Esophagus squamous epithelium (tissue), 5 donors: ENCODE results near the gene HEYL. TPM values are rescaled to one million over a fixed set of nuclear protein-coding genes. Genes with fewer than 3 reads are reported as not detected.

Source experiments
- DNase-seq: peaks from one replicate; lab custom pipeline; 2025; lab: John Stamatoyannopoulos, UW
- H3K27ac ChIP-seq, 4 donors: fragments of 200-600 bp; sonication (generic); one replicate each; pipeline ENCODE4 v1.5.1; 2016 to 2019; ENCODE audit warnings: mild to moderate bottlenecking in 1 of 4
- H3K27me3 ChIP-seq, 4 donors: fragments of 200-600 bp; sonication (generic); 1 replicate in 3 of 4; 2 replicates in 1 of 4; pipeline versions ENCODE4 v1.5.1 to v1.6.0; 2017 to 2021; ENCODE audit warnings: antibody characterized with exemption in 1 of 4
- H3K36me3 ChIP-seq, 3 donors: fragments of 200-600 bp; sonication (generic); one replicate each; pipeline ENCODE4 v1.5.1; 2016 to 2019
- H3K4me1 ChIP-seq, 3 donors: fragments of 200-600 bp; sonication (generic); one replicate each; pipeline ENCODE4 v1.5.1; 2017 to 2019
- H3K4me3 ChIP-seq, 4 donors: fragments of 200-600 bp; sonication (generic); 1 replicate in 3 of 4; 2 replicates in 1 of 4; pipeline ENCODE4 v1.5.1; 2016 to 2019; ENCODE audit warnings: mild to moderate bottlenecking in 2 of 4, moderate library complexity in 1 of 4
- H3K9me3 ChIP-seq, 3 donors: fragments of 200-600 bp; sonication (generic); one replicate each; pipeline ENCODE4 v1.5.1; 2016 to 2019
- CTCF ChIP-seq, 6 experiments: fragments of 450-650 bp in 4 of 6; fragments of 200-600 bp in 2 of 6; sonication (generic) in 2 of 6; IDR thresholded peaks; one replicate each; pipeline ENCODE4 v1.5.1; 2016 to 2019; ENCODE audit warnings: antibody characterized with exemption in 6 of 6, mild to moderate bottlenecking in 4 of 6, moderate library complexity in 4 of 6
- POLR2A ChIP-seq, 4 donors: fragments of 450-650 bp; IDR thresholded peaks; one replicate each; pipeline ENCODE4 v1.6.1; 2017; ENCODE audit warnings: antibody characterized with exemption in 4 of 4, mild to moderate bottlenecking in 4 of 4, moderate library complexity in 3 of 4
- WGBS, 2 donors: methylation state at CpG; one replicate each; pipeline ENCODE4 v1.1.5; 2018; 5-methylcytosine and 5-hydroxymethylcytosine counted together
- intact Hi-C: fragments of 100-400 bp; cut with DNase I; formaldehyde crosslinking; loops from one replicate; pipeline ENCODE4 v1.15.0; 2022
- total RNA-seq, 4 donors: library from RNA; depleted of rRNA; stranded (reverse); fragments of >200 nt; gene quantifications; one replicate each; pipeline ENCODE4 v1.1.0, GENCODE V29; 2016
- donor health status: DM: yes; HTN: yes; CAD: no.

Gene HEYL
- total RNA-seq, 4 donors from 2014 or later: 0.45 to 1.2 (median 0.77) TPM

- Histone ChIP-seq H3K27ac (peak overlapping the region in 1 of 4 donors; percentile 51), H3K4me1 (peaks cover 2 to 11% (median 5%) of the 10 kb centered on the region in 3 donors), H3K9me3 (no peaks in the 10 kb centered on the region), H3K27me3 (peaks cover 0 to 93% (median 0%) of the 10 kb centered on the region in 4 donors), H3K4me3 (peak overlapping the region in 1 of 4 donors; percentile 22), H3K36me3 (no peaks in the 10 kb centered on the region)
- no peak for DNase-seq
- intact Hi-C loops: no loop called here
- TF ChIP-seq CTCF (IDR thresholded peaks at IDR 0.05) (no peak), POLR2A (IDR thresholded peaks at IDR 0.05) (no peak)
- 80 to 100% methylated on average over 1 of the region's 13 CpGs for WGBS, 2 donors
Measured at GRCh38 chr1:39684313-39684664, 44.8 kb upstream of the HEYL start.

- peak overlapping the region in 2 of 4 donors; percentile 25 to 51 for H3K27ac ChIP-seq
- intact Hi-C loops: no loop called here
- peaks cover 2 to 11% (median 5%) of the 10 kb centered on the region in 3 donors for H3K4me1 ChIP-seq
- H3K36me3 ChIP-seq: no peaks in the 10 kb centered on the region
- TF ChIP-seq POLR2A (IDR thresholded peaks at IDR 0.05): no peak
- TF ChIP-seq CTCF (IDR thresholded peaks at IDR 0.05): no peak
- 19 to 29% methylated on average over 14 to 15 of the region's 62 CpGs for WGBS, 2 donors
- H3K4me3 ChIP-seq: peak overlapping the region in 3 of 4 donors; percentile 5 to 42 (median 22)
- no peaks in the 10 kb centered on the region for H3K9me3 ChIP-seq
- peaks cover 0 to 87% (median 0%) of the 10 kb centered on the region in 4 donors for H3K27me3 ChIP-seq
- DNase-seq: no peak
Measured at GRCh38 chr1:39683591-39684312, 44.3 kb upstream of the HEYL start.

- Histone ChIP-seq H3K9me3 (no peaks in the 10 kb centered on the region), H3K4me1 (peaks cover 2 to 11% (median 5%) of the 10 kb centered on the region in 3 donors), H3K27ac (no peak overlapping the region), H3K36me3 (no peaks in the 10 kb centered on the region), H3K27me3 (peaks cover 0 to 70% (median 0%) of the 10 kb centered on the region in 4 donors), H3K4me3 (no peak overlapping the region)
- 67 to 100% methylated on average over 1 of the region's 1 CpG for WGBS, 2 donors
- no peak for DNase-seq
- TF ChIP-seq CTCF (IDR thresholded peaks at IDR 0.05) (no peak), POLR2A (IDR thresholded peaks at IDR 0.05) (no peak)
- intact Hi-C loops: no loop called here
Measured at GRCh38 chr1:39681999-39682398, 42.6 kb upstream of the HEYL start.

GRCh38 chr1:39681294-39681693 is 41.9 kb upstream of the HEYL start:
- Histone ChIP-seq H3K4me1 (peaks cover 2 to 11% (median 5%) of the 10 kb centered on the region in 3 donors), H3K4me3 (no peak overlapping the region), H3K36me3 (no peaks in the 10 kb centered on the region), H3K27me3 (peaks cover 0 to 63% (median 0%) of the 10 kb centered on the region in 4 donors), H3K27ac (no peak overlapping the region), H3K9me3 (no peaks in the 10 kb centered on the region)
- WGBS, 2 donors: 64 to 67% methylated on average over 3 of the region's 3 CpGs
- DNase-seq: no peak
- TF ChIP-seq POLR2A (IDR thresholded peaks at IDR 0.05): no peak
- TF ChIP-seq CTCF (IDR thresholded peaks at IDR 0.05): no peak
- intact Hi-C loops: no loop called here

GRCh38 chr1:39680751-39681150 is 41.3 kb upstream of the HEYL start:
- H3K4me3 ChIP-seq: no peak overlapping the region
- no peaks in the 10 kb centered on the region for H3K36me3 ChIP-seq
- H3K4me1 ChIP-seq: peaks cover 2 to 11% (median 5%) of the 10 kb centered on the region in 3 donors
- H3K27me3 ChIP-seq: peaks cover 0 to 59% (median 0%) of the 10 kb centered on the region in 4 donors
- intact Hi-C loops: no loop called here
- DNase-seq: no peak
- TF ChIP-seq POLR2A (IDR thresholded peaks at IDR 0.05) (no peak), CTCF (IDR thresholded peaks at IDR 0.05) (no peak)
- H3K9me3 ChIP-seq: no peaks in the 10 kb centered on the region
- H3K27ac ChIP-seq: no peak overlapping the region
- WGBS, 2 donors: 62 to 65% methylated on average over 3 to 4 of the region's 4 CpGs
